ENCODE results near the gene CD151. TPM values are rescaled to one million over a fixed set of nuclear protein-coding genes. Genes with fewer than 3 reads are reported as not detected.

Gene CD151
- total RNA-seq, 1 experiment from 2014 or later = 296 TPM

GRCh38 chr11:837189-837989, 4.6 kb downstream of the CD151 start:
- Histone ChIP-seq H3K27me3 (ENCODE audit: insufficient read depth, low read length) (no peaks in the 10 kb centered on the region), H3K9ac (ENCODE audit: low read length) (peak overlapping the region; percentile 17; the same call in 1 of the 2 replicates), H4K20me1 (ENCODE audit: insufficient read depth) (peaks cover 23% of the 10 kb centered on the region; the same call in 1 of the 2 replicates), H3K4me1 (ENCODE audit: control insufficient read depth in 1 of 2, insufficient read depth in 2 of 2, low read length in 2 of 2) (peaks cover 34 to 74% of the 10 kb centered on the region in 2 experiments), H3K4me2 (ENCODE audit: low read length) (peak overlapping the region; percentile 16; the same call in 1 of the 2 replicates), H3K9me2 (ENCODE audit: insufficient read depth) (no peaks in the 10 kb centered on the region), H3K4me3 (replicated peaks in 1 of 2; ENCODE audit: low read depth in 1 of 2, low read length in 2 of 2) (no peak overlapping the region), H3K27ac (ENCODE audit: low read depth, low read length) (peak overlapping the region; percentile 97), H3K9me3 (ENCODE audit: control insufficient read depth in 1 of 2, insufficient read depth in 1 of 2, low read depth in 1 of 2, low read length in 2 of 2) (no peaks in the 10 kb centered on the region), H3K79me2 (ENCODE audit: insufficient read depth, low read length) (peaks cover 84% of the 10 kb centered on the region), H2AFZ (ENCODE audit: low read depth, low read length, poor library complexity, severe bottlenecking) (no peak overlapping the region), H3K36me3 (ENCODE audit: control insufficient read depth in 1 of 2, insufficient read depth in 2 of 2, low read length in 2 of 2) (peaks cover 3 to 44% of the 10 kb centered on the region in 2 experiments; a peak in 3 of 4 replicates)
- TF ChIP-seq ELF1 (IDR thresholded peaks at IDR 0.05; ENCODE audit: borderline replicate concordance, low read depth) (no peak), ZBTB33 (IDR thresholded peaks at IDR 0.05; ENCODE audit: extremely low read depth, insufficient replicate concordance, low read length) (no peak), POLR2AphosphoS5 (IDR thresholded peaks at IDR 0.05; ENCODE audit: low read depth, low read length) (no peak), TCF7L2 (IDR thresholded peaks at IDR 0.05; ENCODE audit: borderline replicate concordance, extremely low read depth, insufficient read depth, insufficient read length) (no peak), CTCF (IDR thresholded peaks at IDR 0.05 in 2 of 3, conservative IDR thresholded peaks at IDR 0.05 in 1 of 3; ENCODE audit: borderline replicate concordance in 1 of 3, insufficient read depth in 1 of 3, low read depth in 2 of 3, low read length in 2 of 3) (no peak), YY1 (IDR thresholded peaks at IDR 0.05; ENCODE audit: extremely low read depth, insufficient replicate concordance, low read depth, low read length) (no peak), EGR1 (IDR thresholded peaks at IDR 0.05; ENCODE audit: low read depth) (no peak), EZH2phosphoT487 (IDR thresholded peaks at IDR 0.05; ENCODE audit: borderline replicate concordance) (no peak), SRF (IDR thresholded peaks at IDR 0.05; ENCODE audit: low read depth) (no peak), CEBPB (IDR thresholded peaks at IDR 0.05; ENCODE audit: low read depth) (no peak), CBX3 (IDR thresholded peaks at IDR 0.05; ENCODE audit: low read depth) (no peak), ZNF274 (IDR thresholded peaks at IDR 0.05; ENCODE audit: low read depth, low read length) (no peak), REST (IDR thresholded peaks at IDR 0.05; ENCODE audit: low read depth) (no peak), JUND (IDR thresholded peaks at IDR 0.05) (no peak), SIN3A (IDR thresholded peaks at IDR 0.05; ENCODE audit: low read depth) (no peak), MAX (IDR thresholded peaks at IDR 0.05) (no peak), FOSL1 (IDR thresholded peaks at IDR 0.05; ENCODE audit: low read depth) (no peak), ATF3 (IDR thresholded peaks at IDR 0.05) (no peak), ZFX (IDR thresholded peaks at IDR 0.05) (no peak)
- ChIA-PET CTCF (no interaction called here), POLR2A (interaction anchor here (1.2 kb wide), 1 partner anchor 15 kb away, joined by 3 read pairs; no protein-coding TSS in a partner anchor), RAD21 (ENCODE audit: low non-redundant PET in 1 of 2, low total read pairs in 2 of 2, uncharacterized antibody in 2 of 2, unreplicated experiment in 2 of 2) (no interaction called here)
- TSS peak; percentile 1 for BruUV-seq (replicated peaks)
- DNase-seq (ENCODE audit: low read depth, low spot score) = no peak
- no peak for ATAC-seq
- intact Hi-C loops (cut with micrococcal nuclease) = no loop called here
